Parathyroid adenoma (tissue), 2 donors: Measurements from ENCODE around the gene KIF23.

Experiments used
- H2AFZ ChIP-seq: fragments of 300-600 bp; sonication (generic); one replicate; pipeline ENCODE4 v1.7.0; 2017; ENCODE audit warnings: antibody characterized with exemption, mild to moderate bottlenecking
- H3K27ac ChIP-seq: fragments of 300-600 bp; sonication (generic); one replicate; pipeline ENCODE4 v1.7.0; 2017
- H3K27me3 ChIP-seq: fragments of 300-600 bp; sonication (generic); one replicate; pipeline ENCODE4 v1.7.0; 2017; ENCODE audit warnings: low read length; ENCODE audit not compliant: control insufficient read depth, insufficient read depth
- H3K36me3 ChIP-seq: fragments of 300-600 bp; sonication (generic); one replicate; pipeline ENCODE4 v1.7.0; 2017; ENCODE audit warnings: low read length; ENCODE audit not compliant: control insufficient read depth, insufficient read depth
- H3K4me1 ChIP-seq: fragments of 300-600 bp; sonication (generic); one replicate; pipeline ENCODE4 v1.7.0; 2017; ENCODE audit warnings: control low read depth
- H3K4me2 ChIP-seq: fragments of 300-600 bp; sonication (generic); one replicate; pipeline ENCODE4 v1.7.0; 2017; ENCODE audit warnings: low read length
- H3K4me3 ChIP-seq: fragments of 300-600 bp; sonication (generic); one replicate; pipeline ENCODE4 v1.7.0; 2017; ENCODE audit warnings: low read depth, low read length
- H3K79me2 ChIP-seq: fragments of 300-600 bp; sonication (generic); one replicate; pipeline ENCODE4 v1.7.0; 2017; ENCODE audit warnings: control low read depth
- H3K9ac ChIP-seq: fragments of 300-600 bp; sonication (generic); one replicate; pipeline ENCODE4 v1.7.0; 2017; ENCODE audit warnings: mild to moderate bottlenecking
- H3K9me3 ChIP-seq: fragments of 300-600 bp; sonication (generic); one replicate; pipeline ENCODE4 v1.7.0; 2017; ENCODE audit warnings: low read length; ENCODE audit not compliant: control insufficient read depth
- CTCF ChIP-seq: fragments of 300-600 bp; sonication (generic); IDR thresholded peaks from one replicate; pipeline ENCODE4 v1.7.0; 2017; ENCODE audit warnings: antibody characterized with exemption, mild to moderate bottlenecking
- donor health status: primary hyperparathyroidism.

KIF23 gene

GRCh38 chr15:69434679-69435078 is 20.5 kb downstream of the KIF23 start:
- H3K4me1 ChIP-seq: no peaks in the 10 kb centered on the region
- H3K27me3 ChIP-seq: no peaks in the 10 kb centered on the region
- no peak overlapping the region for H3K9ac ChIP-seq
- no peaks in the 10 kb centered on the region for H3K79me2 ChIP-seq
- no peak overlapping the region for H3K27ac ChIP-seq
- H3K36me3 ChIP-seq: no peaks in the 10 kb centered on the region
- no peak for TF ChIP-seq CTCF
- no peak overlapping the region for H2AFZ ChIP-seq
- no peaks in the 10 kb centered on the region for H3K9me3 ChIP-seq
- H3K4me3 ChIP-seq: no peak overlapping the region
- H3K4me2 ChIP-seq: no peak overlapping the region

- H3K9ac ChIP-seq: no peak overlapping the region
- H3K4me1 ChIP-seq: no peaks in the 10 kb centered on the region
- H3K9me3 ChIP-seq: no peaks in the 10 kb centered on the region
- H3K4me2 ChIP-seq: no peak overlapping the region
- H3K79me2 ChIP-seq: no peaks in the 10 kb centered on the region
- no peak overlapping the region for H3K4me3 ChIP-seq
- no peak overlapping the region for H3K27ac ChIP-seq
- TF ChIP-seq CTCF: no peak
- H3K36me3 ChIP-seq: no peaks in the 10 kb centered on the region
- no peaks in the 10 kb centered on the region for H3K27me3 ChIP-seq
- no peak overlapping the region for H2AFZ ChIP-seq
Measured at GRCh38 chr15:69435985-69436384, 21.8 kb downstream of the KIF23 start.

DNA sequence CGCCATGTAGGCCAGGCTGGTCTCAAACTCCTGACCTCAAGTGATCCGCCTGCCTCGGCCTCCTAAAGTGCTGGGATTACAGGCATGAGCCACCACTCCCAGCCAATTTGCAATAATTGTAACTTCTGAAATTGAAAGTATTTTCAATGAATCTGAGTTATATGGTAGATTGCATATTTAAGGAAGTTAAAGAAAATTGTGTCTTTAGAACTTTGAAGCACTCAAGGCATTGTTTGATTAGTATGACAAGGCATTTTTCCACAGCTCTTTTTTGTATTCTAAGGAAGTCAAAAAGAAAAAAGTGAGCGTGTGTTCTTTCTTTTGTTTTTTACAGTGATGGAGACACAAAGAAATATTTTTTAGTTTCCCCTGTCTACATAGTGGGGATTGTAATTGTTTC is 22.8 kb downstream of the KIF23 start:
- H3K9me3 ChIP-seq: no peaks in the 10 kb centered on the region
- H3K9ac ChIP-seq: no peak overlapping the region
- H3K79me2 ChIP-seq: no peaks in the 10 kb centered on the region
- no peak overlapping the region for H3K4me3 ChIP-seq
- H3K36me3 ChIP-seq: no peaks in the 10 kb centered on the region
- no peaks in the 10 kb centered on the region for H3K27me3 ChIP-seq
- TF ChIP-seq CTCF: no peak
- H3K4me1 ChIP-seq: no peaks in the 10 kb centered on the region
- H3K27ac ChIP-seq: no peak overlapping the region
- H2AFZ ChIP-seq: no peak overlapping the region
- no peak overlapping the region for H3K4me2 ChIP-seq

DNA sequence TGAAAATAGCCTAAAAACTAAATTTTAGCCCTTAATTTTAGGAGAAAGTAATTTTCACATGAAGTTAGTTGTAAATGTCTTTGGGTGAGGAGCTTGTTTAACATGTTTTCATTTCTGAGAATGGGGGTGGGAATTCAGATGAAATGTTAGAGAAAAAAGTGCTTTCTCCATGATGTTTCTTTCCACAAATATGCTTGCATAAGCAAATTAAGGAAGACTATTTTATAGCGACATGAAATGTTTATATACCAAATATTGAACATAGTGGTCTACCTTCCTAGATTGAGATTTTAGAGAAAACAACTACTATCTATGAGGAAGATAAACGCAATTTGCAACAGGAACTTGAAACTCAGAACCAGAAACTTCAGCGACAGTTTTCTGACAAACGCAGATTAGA is 25.5 kb downstream of the KIF23 start:
- no peak for TF ChIP-seq CTCF
- H3K4me3 ChIP-seq: no peak overlapping the region
- no peak overlapping the region for H3K4me2 ChIP-seq
- H3K27me3 ChIP-seq: no peaks in the 10 kb centered on the region
- H3K79me2 ChIP-seq: no peaks in the 10 kb centered on the region
- H2AFZ ChIP-seq: no peak overlapping the region
- no peaks in the 10 kb centered on the region for H3K4me1 ChIP-seq
- no peaks in the 10 kb centered on the region for H3K9me3 ChIP-seq
- no peak overlapping the region for H3K27ac ChIP-seq
- no peaks in the 10 kb centered on the region for H3K36me3 ChIP-seq
- H3K9ac ChIP-seq: no peak overlapping the region

DNA sequence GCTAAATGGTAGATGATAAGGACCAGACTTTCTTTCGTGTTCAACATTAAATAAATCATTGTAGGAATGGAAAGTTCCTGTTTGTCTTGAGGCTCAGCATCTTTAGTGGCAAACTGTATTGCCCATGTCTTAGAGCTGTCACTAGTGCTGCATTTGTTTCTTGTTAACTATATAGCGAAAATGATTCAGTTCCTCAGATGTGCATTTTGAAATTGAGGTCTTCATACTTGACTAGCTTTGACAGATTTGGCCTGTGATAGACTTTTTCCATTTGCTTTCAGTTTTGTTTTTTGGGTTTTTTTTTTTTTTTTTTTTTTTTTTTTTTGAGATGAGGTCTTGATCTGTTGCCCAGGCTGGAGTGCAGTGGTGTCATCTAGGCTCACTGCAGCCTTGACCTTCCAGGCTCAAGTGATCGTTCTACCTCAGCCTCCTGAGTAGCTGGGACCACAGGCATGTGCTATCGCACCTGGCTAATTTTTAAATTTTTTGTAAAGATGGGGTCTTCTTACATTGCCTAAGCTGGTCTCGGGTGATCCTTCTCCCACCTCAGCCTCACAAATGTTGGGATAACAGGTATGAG is 29.0 kb downstream of the KIF23 start:
- no peak for TF ChIP-seq CTCF
- Histone ChIP-seq H3K4me2 (no peak overlapping the region), H3K36me3 (no peaks in the 10 kb centered on the region)

More for the DNA sequence above, 29.0 kb downstream of the KIF23 start:
- no peaks in the 10 kb centered on the region for H3K79me2 ChIP-seq
- H3K9ac ChIP-seq: no peak overlapping the region
- no peaks in the 10 kb centered on the region for H3K27me3 ChIP-seq
- H3K27ac ChIP-seq: no peak overlapping the region
- H3K9me3 ChIP-seq: no peaks in the 10 kb centered on the region
- H3K4me1 ChIP-seq: no peaks in the 10 kb centered on the region
- H2AFZ ChIP-seq: no peak overlapping the region
- H3K4me3 ChIP-seq: no peak overlapping the region
